ENCODE data around the gene CYB561A3.

Gene CYB561A3

GRCh38 chr11:61369372-61370348 lies 8.0 kb upstream of the CYB561A3 start:
- peak; percentile 76 for DNase-seq (ENCODE audit: low spot score)

- no peak for DNase-seq (ENCODE audit: low spot score)
Measured at GRCh38 chr11:61368646-61369045, 7.0 kb upstream of the CYB561A3 start.

GRCh38 chr11:61367406-61367805 lies 5.7 kb upstream of the CYB561A3 start:
- DNase-seq (ENCODE audit: low spot score) = no peak

GRCh38 chr11:61364012-61364675 lies 2.5 kb upstream of the CYB561A3 start:
- no peak for DNase-seq (ENCODE audit: low spot score)

- DNase-seq (ENCODE audit: low spot score) = peak; percentile 54
Measured at GRCh38 chr11:61362542-61362875, 827 bp upstream of the CYB561A3 start.

GRCh38 chr11:61361237-61361740 lies 393 bp downstream of the CYB561A3 start:
- DNase-seq (ENCODE audit: low spot score) = no peak

- no peak for DNase-seq (ENCODE audit: low spot score)
Measured at GRCh38 chr11:61359516-61359915, 2.2 kb downstream of the CYB561A3 start.

- DNase-seq (ENCODE audit: low spot score) = no peak
Measured at GRCh38 chr11:61358566-61358965, 3.1 kb downstream of the CYB561A3 start.

GRCh38 chr11:61357894-61358239 lies 3.8 kb downstream of the CYB561A3 start:
- DNase-seq (ENCODE audit: low spot score) = no peak

GRCh38 chr11:61357233-61357893 lies 4.3 kb downstream of the CYB561A3 start:
- DNase-seq (ENCODE audit: low spot score) = no peak

GRCh38 chr11:61356706-61357105 lies 5.0 kb downstream of the CYB561A3 start:
- DNase-seq (ENCODE audit: low spot score) = no peak

- DNase-seq (ENCODE audit: low spot score) = no peak
Measured at GRCh38 chr11:61354208-61354607, 7.5 kb downstream of the CYB561A3 start.

- no peak for DNase-seq (ENCODE audit: low spot score)
Measured at GRCh38 chr11:61353131-61354067, 8.3 kb downstream of the CYB561A3 start.

GRCh38 chr11:61352038-61352437 lies 9.6 kb downstream of the CYB561A3 start:
- no peak for DNase-seq (ENCODE audit: low spot score)

GRCh38 chr11:61350803-61351202 lies 10.9 kb downstream of the CYB561A3 start:
- no peak for DNase-seq (ENCODE audit: low spot score)

- DNase-seq (ENCODE audit: low spot score) = no peak
Measured at GRCh38 chr11:61350336-61350735, 11.3 kb downstream of the CYB561A3 start.

GRCh38 chr11:61349916-61350315 lies 11.8 kb downstream of the CYB561A3 start:
- no peak for DNase-seq (ENCODE audit: low spot score)

- DNase-seq (ENCODE audit: low spot score) = no peak
Measured at GRCh38 chr11:61349189-61349751, 12.4 kb downstream of the CYB561A3 start.

- no peak for DNase-seq (ENCODE audit: low spot score)
Measured at GRCh38 chr11:61347916-61348461, 13.7 kb downstream of the CYB561A3 start.

GRCh38 chr11:61345954-61346843 lies 15.5 kb downstream of the CYB561A3 start:
- no peak for DNase-seq (ENCODE audit: low spot score)

Measured in AG08396 (cell line).